Diencephalon (tissue), 1 donor: ENCODE results near the gene LUZP1. TPM values are rescaled to one million over a fixed set of nuclear protein-coding genes. Genes with fewer than 3 reads are reported as not detected.

ENCODE experiments used
- small RNA-seq: library from RNA; depleted of rRNA; stranded (forward); fragments of <200 nt; gene quantifications from one replicate; pipeline ENCODE3, GENCODE V24; 2014
- total RNA-seq: library from RNA; depleted of rRNA; stranded (reverse); fragments of >200 nt; gene quantifications from one replicate; pipeline ENCODE4 v1.2.3, GENCODE V29; 2014

Gene LUZP1
- 14.5 TPM for total RNA-seq

GRCh38 chr1:23168445-23169194 is at the start of gene LUZP1:
TSS of gene LUZP1 (minus strand) at chr1:23168856.

GRCh38 chr1:23217421-23218115 is 48.9 kb upstream of the LUZP1 start, which contains the start of gene HTR1D:
TSS of gene HTR1D (minus strand) at chr1:23217502. CDS start at chr1:23194219, 23,283 bp downstream.

Small RNA genes lying within 50 kb of the gene (small RNA-seq; reads per million reads assigned to genes)
- gene MIR3115 (not detected), gene MIR4419A (not detected), gene RNU6-135P (not detected), gene RNU6-514P (not detected)

Other genes with a start within 250 kb of the LUZP1 start
- gene LACTBL1, start 196.0 kb downstream of the LUZP1 start, total RNA-seq: not detected
- gene TEX46, start 153.0 kb downstream of the LUZP1 start, total RNA-seq: not detected
- 182 TPM for gene KDM1A, start 149.4 kb downstream of the LUZP1 start, total RNA-seq
- gene HTR1D, start 48.6 kb upstream of the LUZP1 start, total RNA-seq: 1.2 TPM
- 140 TPM for gene HNRNPR, start 175.4 kb upstream of the LUZP1 start, total RNA-seq
- gene ZNF436, start 201.0 kb upstream of the LUZP1 start, total RNA-seq: 67.1 TPM